Activated CD4-positive, alpha-beta T cell treated with anti-CD3 and anti-CD28 coated beads, Interleukin-2, amount 50 U/mL, for 4 hours (primary cell): ENCODE data around the gene ATRN.

Experiments used
- DNase-seq, 2 experiments: peaks; one replicate each; pipeline ENCODE4 v3.0.0-alpha.2; 2020

Gene ATRN

DNA sequence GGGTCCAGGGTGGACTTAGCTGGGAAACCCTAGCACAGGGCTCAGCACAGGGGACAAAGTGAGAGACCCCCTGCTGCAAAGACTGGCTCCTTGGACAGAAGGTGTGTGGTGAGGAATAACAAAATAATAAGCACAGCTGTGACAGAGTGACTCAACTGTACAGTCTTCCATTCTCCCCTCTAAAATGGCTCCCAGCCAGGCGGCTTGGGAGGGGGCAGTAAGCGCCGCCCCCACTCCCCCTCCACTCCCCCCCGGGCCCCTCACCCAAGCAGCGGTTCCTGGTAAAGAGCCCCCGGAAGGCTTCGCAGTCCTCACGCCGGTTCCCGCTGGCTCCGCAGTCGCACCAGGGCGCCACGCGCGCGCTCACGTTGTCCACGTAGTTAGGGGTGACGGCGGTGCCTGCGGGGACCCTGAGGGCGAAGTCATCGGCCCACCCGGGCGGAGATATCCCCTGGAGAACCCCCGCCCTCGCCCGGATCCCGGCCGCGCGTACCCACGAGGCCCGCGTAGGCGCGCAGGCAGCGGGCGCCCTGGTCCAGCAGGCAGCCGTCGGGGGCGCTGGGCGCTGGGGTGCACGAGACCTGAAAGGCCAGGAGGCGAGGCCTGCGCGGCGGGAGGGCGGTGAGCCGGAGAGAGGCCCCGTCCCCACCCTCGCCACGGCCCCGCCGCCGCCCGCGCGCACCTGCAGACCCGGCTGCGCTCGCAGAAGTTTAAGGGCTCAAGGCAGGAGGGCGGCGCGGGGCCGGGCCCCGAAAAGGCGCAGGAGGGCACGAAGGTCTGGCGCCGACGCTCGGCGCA lies 189.6 kb downstream of the ATRN start:
- DNase-seq: no peak

- DNase-seq: no peak
These were observed 190.4 kb downstream of the ATRN start for GRCh38 chr20:3661060-3661813.

GRCh38 chr20:3661814-3662665 lies 191.2 kb downstream of the ATRN start:
- DNase-seq: no peak

GRCh38 chr20:3663031-3663701 lies 192.3 kb downstream of the ATRN start, which contains the start of gene GFRA4:
Gene GFRA4 (minus strand): TSS chr20:3663399. CDS start chr20:3663399, 0 bp downstream.
- no peak for DNase-seq

DNA sequence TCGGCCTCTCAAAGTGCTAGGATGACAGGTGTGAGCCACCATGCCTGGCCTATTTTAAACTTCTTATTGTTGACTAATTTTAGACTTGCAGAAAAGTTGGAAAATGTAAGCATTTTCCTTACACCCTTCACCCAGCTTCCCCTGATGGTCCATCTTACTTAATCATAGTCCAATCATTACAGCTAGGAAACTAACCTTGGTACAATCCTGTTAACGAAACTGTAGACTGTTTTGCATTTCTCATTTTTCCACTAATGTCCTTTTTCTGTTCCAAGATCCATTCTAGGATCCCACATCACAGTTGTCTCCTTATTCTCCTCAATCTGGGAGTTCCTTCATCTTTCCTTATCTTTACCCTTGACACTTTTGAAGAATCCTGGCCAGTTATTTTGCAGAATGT lies 193.0 kb downstream of the ATRN start:
- no peak for DNase-seq

DNA sequence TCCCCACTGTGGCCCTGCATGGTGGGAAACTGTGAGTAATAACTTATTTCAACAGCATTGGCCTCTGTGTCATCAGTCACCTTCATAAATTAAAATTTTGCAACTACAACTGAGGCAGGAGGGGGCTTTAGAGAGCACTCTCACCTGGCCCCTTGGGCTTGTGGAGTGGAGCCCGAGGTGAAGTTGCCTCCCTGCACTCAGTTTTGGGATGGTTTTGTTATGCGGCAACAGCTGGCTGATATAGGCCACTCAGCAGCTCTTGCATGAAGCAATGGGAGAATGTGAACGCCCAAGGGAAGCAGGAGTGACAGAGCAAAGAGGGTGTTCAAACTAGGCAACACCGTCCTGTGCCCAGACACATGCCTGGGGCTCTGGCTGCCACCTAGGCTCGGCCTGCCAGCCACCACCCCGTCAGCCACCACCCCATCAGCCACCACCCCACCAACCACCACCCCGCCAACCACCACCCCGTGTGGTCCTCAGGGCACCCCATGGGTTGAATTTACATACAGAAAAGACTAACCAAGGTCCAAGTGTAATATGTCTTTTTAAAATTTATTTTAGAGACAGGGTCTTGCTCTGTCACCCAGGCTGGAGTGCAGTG lies 196.7 kb downstream of the ATRN start:
- no peak for DNase-seq

- DNase-seq: no peak
These were observed 199.0 kb downstream of the ATRN start for GRCh38 chr20:3669710-3670367.

GRCh38 chr20:3670511-3670910 lies 199.7 kb downstream of the ATRN start:
- no peak for DNase-seq

GRCh38 chr20:3670945-3671344 lies 200.1 kb downstream of the ATRN start:
- DNase-seq: no peak

DNA sequence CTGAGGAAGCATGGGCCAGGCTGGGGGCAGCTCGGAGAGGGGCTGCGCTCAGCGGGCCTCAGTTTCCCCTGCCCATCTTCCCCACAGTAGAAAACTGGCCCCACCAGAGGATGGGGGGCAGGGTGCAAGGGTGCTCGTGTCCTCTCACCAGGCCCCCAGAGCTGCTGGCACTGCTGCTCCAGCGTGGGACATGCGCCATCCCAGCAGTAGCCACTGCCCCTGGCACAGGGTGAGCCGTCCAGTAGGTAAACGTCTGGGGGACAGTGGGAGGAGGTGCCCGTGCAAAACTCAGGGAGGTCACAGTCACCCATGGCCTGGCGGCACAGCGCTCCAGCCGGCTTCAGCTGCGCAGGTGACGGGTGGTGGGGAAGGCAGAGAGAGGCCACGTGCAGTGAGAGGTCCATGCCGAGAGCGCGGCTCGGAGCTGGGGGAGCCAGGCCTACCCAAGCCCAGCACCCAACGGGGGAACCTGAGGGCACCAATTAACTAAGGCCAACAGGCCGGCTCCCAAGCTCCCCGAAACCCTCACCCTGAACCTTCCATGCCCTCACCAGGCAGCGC lies 201.2 kb downstream of the ATRN start:
- no peak for DNase-seq

- no peak for DNase-seq
These were observed 201.8 kb downstream of the ATRN start for GRCh38 chr20:3672547-3673171.

DNA sequence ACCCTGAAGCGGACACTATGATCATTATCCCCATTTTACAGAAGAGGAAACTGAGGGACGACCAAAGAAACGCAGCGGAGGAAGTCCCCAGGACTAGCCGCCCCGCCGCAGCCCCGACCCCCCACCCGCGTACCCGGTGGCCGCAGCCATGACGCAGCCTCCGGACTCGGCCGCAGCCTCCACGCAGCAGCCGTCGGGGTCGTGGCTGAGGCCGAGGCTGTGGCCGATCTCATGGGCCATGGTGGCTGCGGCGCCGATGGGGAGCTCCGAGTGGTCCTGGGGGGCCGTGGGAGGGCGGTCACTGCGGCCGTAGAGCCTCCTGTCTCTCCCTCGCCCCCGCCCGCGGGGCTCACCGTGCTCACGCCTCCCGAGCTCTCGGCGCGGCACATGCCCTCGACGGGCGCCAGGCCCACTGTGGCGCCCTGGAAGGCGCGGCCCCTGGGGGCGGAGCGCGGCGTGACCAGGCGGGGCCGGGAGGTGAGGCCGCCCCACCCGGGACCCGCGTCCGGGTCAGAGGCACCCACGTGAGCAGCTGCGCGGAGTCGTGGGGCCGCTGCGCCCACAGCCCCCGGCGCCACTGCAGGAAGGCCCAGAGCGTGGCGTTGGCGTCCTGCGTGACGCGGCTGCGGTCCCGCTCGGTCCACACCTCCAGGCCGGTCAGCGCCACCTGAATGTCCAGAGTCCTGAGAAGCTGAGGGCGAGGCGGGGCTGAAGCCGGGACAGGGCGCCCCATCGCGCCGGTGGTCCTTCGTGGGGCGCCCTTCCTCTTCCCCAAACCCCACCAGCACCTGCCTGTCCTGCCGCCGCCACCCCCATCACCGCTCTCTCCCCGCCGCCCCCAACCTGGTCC lies 202.6 kb downstream of the ATRN start:
- DNase-seq: no peak

DNA sequence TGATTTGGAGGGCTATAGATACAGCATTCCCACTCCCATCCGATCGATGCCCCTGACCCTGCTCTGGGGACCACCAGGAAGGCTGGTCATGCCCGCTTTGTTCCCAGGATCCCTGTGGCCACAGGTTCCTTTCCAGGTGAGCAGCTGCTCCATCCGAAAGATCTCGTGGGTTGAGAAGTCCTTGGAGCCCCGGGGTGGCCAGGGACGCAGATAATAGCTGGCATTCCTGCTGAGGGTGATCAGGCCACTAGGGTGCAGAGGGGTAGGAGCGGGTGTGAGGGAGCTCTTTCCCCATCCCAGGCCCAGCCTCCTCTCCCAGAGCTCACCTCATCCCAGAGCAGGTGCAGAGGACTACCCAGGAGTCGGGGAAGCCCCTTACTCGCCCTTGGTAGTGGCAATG lies 203.6 kb downstream of the ATRN start:
- DNase-seq: no peak

GRCh38 chr20:3674995-3675900 lies 204.4 kb downstream of the ATRN start:
- no peak for DNase-seq

GRCh38 chr20:3677733-3678132 lies 206.9 kb downstream of the ATRN start:
- DNase-seq: no peak

GRCh38 chr20:3678198-3678597 lies 207.4 kb downstream of the ATRN start:
- DNase-seq: no peak

DNA sequence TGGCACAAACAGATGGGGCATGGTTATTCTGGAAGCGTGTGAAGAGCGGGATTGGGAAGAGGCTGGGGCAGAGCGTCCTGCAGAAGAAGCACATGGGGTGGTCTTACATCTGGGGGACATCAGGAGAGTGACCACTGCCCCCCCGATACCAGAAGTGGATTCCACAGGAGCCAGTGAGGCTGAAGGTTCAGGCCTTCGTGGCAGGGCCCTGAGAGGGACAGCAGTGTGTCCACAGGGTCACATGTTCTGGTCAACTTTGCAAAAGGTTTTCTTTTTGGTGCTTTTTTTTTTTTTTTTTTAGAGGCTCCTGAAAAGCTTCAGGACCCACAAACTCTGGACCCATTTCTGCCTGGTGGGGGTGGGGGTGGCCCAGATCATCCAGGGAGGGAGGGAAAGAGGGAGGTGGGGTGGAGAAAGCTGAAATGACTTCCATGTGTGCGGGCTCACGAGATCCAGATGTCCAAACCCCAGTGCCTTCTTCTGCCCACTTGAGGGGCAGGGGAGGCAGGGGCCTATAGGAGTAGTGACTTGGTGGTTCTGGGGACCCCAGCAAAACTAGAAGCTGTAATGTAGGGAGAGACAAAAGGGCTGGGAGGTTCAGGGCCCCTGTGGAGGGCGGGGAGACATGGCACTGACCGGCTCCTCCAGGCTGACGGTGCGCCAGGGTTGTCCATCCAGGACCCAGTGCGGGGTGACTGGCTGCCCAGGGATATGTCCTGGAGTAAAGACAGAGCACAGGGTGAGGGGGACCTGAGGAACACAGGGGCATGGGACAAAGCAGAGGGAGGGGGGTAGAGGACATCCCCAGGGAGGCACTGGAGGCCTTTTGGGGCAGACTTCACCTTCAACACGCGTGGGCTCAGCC lies 208.3 kb downstream of the ATRN start:
- no peak for DNase-seq
